T-helper 2 cell treated with Interferon-gamma antibody and Interleukin-4, amounts not matched to agents 5 μg/mL and 100 μg/mL, for 36 hours (primary cell): Measurements from ENCODE around the gene CRCP.
"Not testable (repeated sequence)": the region's sequence is repeated elsewhere in the genome, so short reads cannot be mapped to it uniquely, and the experiment has no call there.

ENCODE experiments used
- DNase-seq: peaks from one replicate; pipeline ENCODE4 v3.0.0; 2021; ENCODE audit warnings: low spot score
- H3K27ac Mint-ChIP-seq: one replicate; pipeline ENCODE4 v1.8.0; 2021; ENCODE audit warnings: mild to moderate bottlenecking, mixed read lengths
- H3K27me3 Mint-ChIP-seq: one replicate; pipeline ENCODE4 v1.8.0; 2021; ENCODE audit warnings: low read depth, mixed read lengths
- H3K36me3 Mint-ChIP-seq: one replicate; pipeline ENCODE4 v1.8.0; 2021; ENCODE audit warnings: low read depth, mixed read lengths
- H3K4me1 Mint-ChIP-seq: one replicate; pipeline ENCODE4 v1.8.0; 2021; ENCODE audit warnings: low read depth, mixed read lengths
- H3K4me3 Mint-ChIP-seq: one replicate; pipeline ENCODE4 v1.8.0; 2022; ENCODE audit warnings: mild to moderate bottlenecking, moderate library complexity, mixed read lengths
- H3K9me3 Mint-ChIP-seq: one replicate; pipeline ENCODE4 v1.8.0; 2021; ENCODE audit warnings: mixed read lengths

The CRCP gene

GRCh38 chr7:66125052-66125694 lies 10.5 kb downstream of the CRCP start:
- Mint-ChIP-seq H3K27ac (peak overlapping the region; percentile 20), H3K36me3 (peaks cover 7% of the 10 kb centered on the region), H3K9me3 (no peaks in the 10 kb centered on the region), H3K4me1 (peaks cover 28% of the 10 kb centered on the region), H3K4me3 (peak overlapping the region; percentile 10), H3K27me3 (no peaks in the 10 kb centered on the region)
- DNase-seq = no peak

- peak; percentile 14 for DNase-seq
- H3K36me3 Mint-ChIP-seq = peaks cover 11% of the 10 kb centered on the region
- peak overlapping the region; percentile 17 for H3K27ac Mint-ChIP-seq
- not testable (repeated sequence) for H3K27me3 Mint-ChIP-seq, H3K9me3 Mint-ChIP-seq
- peak overlapping the region; percentile 10 for H3K4me3 Mint-ChIP-seq
- peaks cover 28% of the 10 kb centered on the region for H3K4me1 Mint-ChIP-seq
Measured at GRCh38 chr7:66125781-66126352, 11.2 kb downstream of the CRCP start.

- H3K27me3 Mint-ChIP-seq, H3K4me3 Mint-ChIP-seq, H3K27ac Mint-ChIP-seq, DNase-seq, H3K9me3 Mint-ChIP-seq: not testable (repeated sequence)
- peaks cover 20% of the 10 kb centered on the region for H3K36me3 Mint-ChIP-seq
- H3K4me1 Mint-ChIP-seq = peaks cover 28% of the 10 kb centered on the region
Measured at GRCh38 chr7:66127172-66127571, 12.5 kb downstream of the CRCP start.

- DNase-seq = no peak
- no peaks in the 10 kb centered on the region for H3K27me3 Mint-ChIP-seq
- no peak overlapping the region for H3K27ac Mint-ChIP-seq
- no peaks in the 10 kb centered on the region for H3K9me3 Mint-ChIP-seq
- no peaks in the 10 kb centered on the region for H3K4me1 Mint-ChIP-seq
- no peak overlapping the region for H3K4me3 Mint-ChIP-seq
- H3K36me3 Mint-ChIP-seq = peaks cover 56% of the 10 kb centered on the region
Measured at GRCh38 chr7:66138994-66139752, 24.5 kb downstream of the CRCP start.

- Mint-ChIP-seq H3K27me3 (no peaks in the 10 kb centered on the region), H3K27ac (no peak overlapping the region), H3K9me3 (no peaks in the 10 kb centered on the region), H3K36me3 (peaks cover 56% of the 10 kb centered on the region), H3K4me3 (no peak overlapping the region), H3K4me1 (no peaks in the 10 kb centered on the region)
- no peak for DNase-seq
Measured at GRCh38 chr7:66140924-66141323, 26.3 kb downstream of the CRCP start.

- Mint-ChIP-seq H3K27ac (peak overlapping the region; percentile 48), H3K4me1 (peaks cover 3% of the 10 kb centered on the region), H3K36me3 (peaks cover 60% of the 10 kb centered on the region), H3K27me3 (no peaks in the 10 kb centered on the region), H3K9me3 (no peaks in the 10 kb centered on the region), H3K4me3 (no peak overlapping the region)
- DNase-seq = no peak
Measured at GRCh38 chr7:66142334-66142733, 27.7 kb downstream of the CRCP start.

GRCh38 chr7:66142996-66143395 lies 28.3 kb downstream of the CRCP start:
- H3K36me3 Mint-ChIP-seq = peaks cover 58% of the 10 kb centered on the region
- H3K4me1 Mint-ChIP-seq = peaks cover 3% of the 10 kb centered on the region
- H3K9me3 Mint-ChIP-seq = no peaks in the 10 kb centered on the region
- H3K4me3 Mint-ChIP-seq = no peak overlapping the region
- no peak for DNase-seq
- H3K27me3 Mint-ChIP-seq = no peaks in the 10 kb centered on the region
- H3K27ac Mint-ChIP-seq = peak overlapping the region; percentile 16

GRCh38 chr7:66143876-66144332 lies 29.3 kb downstream of the CRCP start:
- Mint-ChIP-seq H3K27me3 (no peaks in the 10 kb centered on the region), H3K4me3 (no peak overlapping the region), H3K27ac (no peak overlapping the region), H3K9me3 (no peaks in the 10 kb centered on the region), H3K4me1 (peaks cover 10% of the 10 kb centered on the region), H3K36me3 (peaks cover 61% of the 10 kb centered on the region)
- DNase-seq = no peak

GRCh38 chr7:66145400-66146104 lies 30.9 kb downstream of the CRCP start:
- Mint-ChIP-seq H3K27me3 (no peaks in the 10 kb centered on the region), H3K4me3 (no peak overlapping the region), H3K4me1 (peaks cover 14% of the 10 kb centered on the region), H3K27ac (no peak overlapping the region), H3K9me3 (no peaks in the 10 kb centered on the region), H3K36me3 (peaks cover 50% of the 10 kb centered on the region)
- DNase-seq = no peak

GRCh38 chr7:66146701-66147100 lies 32.1 kb downstream of the CRCP start:
- Mint-ChIP-seq H3K9me3 (no peaks in the 10 kb centered on the region), H3K27ac (peak overlapping the region; percentile 60), H3K4me3 (no peak overlapping the region), H3K27me3 (no peaks in the 10 kb centered on the region), H3K36me3 (peaks cover 46% of the 10 kb centered on the region), H3K4me1 (peaks cover 18% of the 10 kb centered on the region)
- no peak for DNase-seq

GRCh38 chr7:66147657-66148056 lies 33.0 kb downstream of the CRCP start:
- Mint-ChIP-seq H3K4me1 (peaks cover 18% of the 10 kb centered on the region), H3K36me3 (peaks cover 50% of the 10 kb centered on the region)
- H3K9me3 Mint-ChIP-seq, H3K27ac Mint-ChIP-seq, H3K27me3 Mint-ChIP-seq, DNase-seq, H3K4me3 Mint-ChIP-seq: not testable (repeated sequence)

GRCh38 chr7:66150471-66150870 lies 35.8 kb downstream of the CRCP start:
- H3K27me3 Mint-ChIP-seq = no peaks in the 10 kb centered on the region
- peak overlapping the region; percentile 10 for H3K4me3 Mint-ChIP-seq
- H3K36me3 Mint-ChIP-seq = peaks cover 36% of the 10 kb centered on the region
- H3K9me3 Mint-ChIP-seq = no peaks in the 10 kb centered on the region
- H3K4me1 Mint-ChIP-seq = peaks cover 18% of the 10 kb centered on the region
- peak overlapping the region; percentile 72 for H3K27ac Mint-ChIP-seq
- DNase-seq = no peak

GRCh38 chr7:66152371-66153191 lies 37.9 kb downstream of the CRCP start:
- H3K4me1 Mint-ChIP-seq = peaks cover 15% of the 10 kb centered on the region
- peaks cover 30% of the 10 kb centered on the region for H3K36me3 Mint-ChIP-seq
- H3K27me3 Mint-ChIP-seq = no peaks in the 10 kb centered on the region
- DNase-seq = no peak
- no peak overlapping the region for H3K27ac Mint-ChIP-seq
- H3K4me3 Mint-ChIP-seq = no peak overlapping the region
- no peaks in the 10 kb centered on the region for H3K9me3 Mint-ChIP-seq
